ENCODE measurements around the gene SEMA3B. TPM values are rescaled to one million over a fixed set of nuclear protein-coding genes. Genes with fewer than 3 reads are reported as not detected.

Gene SEMA3B
- total and polyA plus RNA-seq, 2 donors from 2014 or later = 96.1 to 99.9 TPM

GRCh38 chr3:50229490-50229889 lies 39.5 kb upstream of the SEMA3B start:
- Histone ChIP-seq H3K4me3 (ENCODE audit: low read length in 3 of 3) (no peak overlapping the region), H3K4me1 (ENCODE audit: control insufficient read depth in 2 of 3, insufficient read depth in 2 of 3, low read depth in 1 of 3, low read length in 3 of 3) (peaks cover 0 to 21% (median 0%) of the 10 kb centered on the region in 3 donors), H3K36me3 (ENCODE audit: control insufficient read depth in 2 of 3, insufficient read depth in 3 of 3, low read length in 3 of 3) (no peaks in the 10 kb centered on the region), H3K27ac (ENCODE audit: low read depth in 2 of 2, low read length in 2 of 2) (no peak overlapping the region), H3K27me3 (ENCODE audit: control insufficient read depth, insufficient read depth, low read length) (no peaks in the 10 kb centered on the region), H3K9ac (ENCODE audit: low read length in 3 of 3) (no peak overlapping the region), H3K9me3 (ENCODE audit: control insufficient read depth in 2 of 3, insufficient read depth in 1 of 3, low read length in 3 of 3) (no peaks in the 10 kb centered on the region)
- intact Hi-C loops (cut with DNase I) = loop anchor here (5.0 kb wide), 1 partner anchor 43 kb away; no protein-coding TSS in a partner anchor
- no peak for FAIRE-seq
- DNase-seq = no peak
- no peak for TF ChIP-seq CTCF (IDR thresholded peaks at IDR 0.05; ENCODE audit: borderline replicate concordance, extremely low read depth, insufficient read depth)

DNA sequence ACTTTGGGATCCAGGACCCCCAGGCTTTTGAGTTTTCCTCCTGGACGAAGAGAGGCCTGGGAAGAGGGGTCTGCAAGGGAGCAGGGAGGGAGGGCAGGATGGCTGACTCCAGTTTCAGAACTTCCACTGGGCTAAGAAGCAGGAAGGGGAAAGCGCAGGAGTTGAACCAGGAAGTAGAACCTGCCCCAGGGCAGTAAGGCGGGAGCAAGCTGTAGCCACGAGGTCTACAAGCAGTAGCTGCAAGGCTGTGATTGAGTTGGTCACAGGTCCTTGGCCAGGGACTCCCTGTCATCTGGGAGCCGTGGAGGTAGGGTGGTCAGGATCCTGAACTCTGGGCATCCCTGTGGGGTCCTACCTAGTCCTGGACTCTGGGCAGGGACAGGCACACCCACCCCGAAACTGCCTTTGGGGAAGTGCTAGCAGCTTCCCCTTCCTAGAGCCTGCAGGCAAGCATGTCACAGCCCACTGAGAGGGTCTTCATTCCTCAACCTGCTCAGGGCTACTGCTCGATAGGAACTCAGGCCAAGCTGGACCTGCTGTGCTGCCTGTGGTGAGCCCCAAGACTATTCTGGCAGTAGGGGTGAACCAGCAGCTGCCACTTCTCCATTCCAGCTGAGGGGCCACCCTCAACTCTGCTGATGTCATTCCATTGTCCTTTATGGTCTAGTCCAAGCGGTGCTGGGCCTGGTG lies 38.7 kb upstream of the SEMA3B start:
- Histone ChIP-seq H3K36me3 (ENCODE audit: control insufficient read depth in 2 of 3, insufficient read depth in 3 of 3, low read length in 3 of 3) (no peaks in the 10 kb centered on the region), H3K9ac (ENCODE audit: low read length in 3 of 3) (no peak overlapping the region), H3K27me3 (ENCODE audit: control insufficient read depth, insufficient read depth, low read length) (no peaks in the 10 kb centered on the region), H3K4me3 (ENCODE audit: low read length in 3 of 3) (no peak overlapping the region), H3K9me3 (ENCODE audit: control insufficient read depth in 2 of 3, insufficient read depth in 1 of 3, low read length in 3 of 3) (no peaks in the 10 kb centered on the region), H3K4me1 (ENCODE audit: control insufficient read depth in 2 of 3, insufficient read depth in 2 of 3, low read depth in 1 of 3, low read length in 3 of 3) (peaks cover 0 to 25% (median 0%) of the 10 kb centered on the region in 3 donors), H3K27ac (ENCODE audit: low read depth in 2 of 2, low read length in 2 of 2) (no peak overlapping the region)
- FAIRE-seq (no peak), DNase-seq (no peak)
- intact Hi-C loops (cut with DNase I) = no loop called here
- no peak for TF ChIP-seq CTCF (IDR thresholded peaks at IDR 0.05; ENCODE audit: borderline replicate concordance, extremely low read depth, insufficient read depth)

DNA sequence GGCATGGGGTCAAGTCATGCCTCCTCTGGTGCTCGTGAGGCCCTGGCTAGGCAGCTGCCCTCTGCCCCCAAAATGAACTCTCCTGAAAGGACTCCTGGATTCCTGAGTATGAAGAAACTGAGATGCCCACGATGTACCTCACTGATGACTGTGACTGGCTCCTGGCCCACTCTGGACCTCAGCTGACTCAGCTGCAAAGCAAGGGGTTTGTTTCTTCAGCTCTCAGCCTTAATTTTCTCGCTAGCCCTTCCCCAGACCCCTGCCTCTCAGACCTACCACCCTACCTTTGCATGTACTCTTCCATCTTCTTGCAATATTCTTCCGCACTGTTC lies 38.2 kb upstream of the SEMA3B start:
- H3K9me3 ChIP-seq (ENCODE audit: control insufficient read depth in 2 of 3, insufficient read depth in 1 of 3, low read length in 3 of 3) = no peaks in the 10 kb centered on the region
- H3K27me3 ChIP-seq (ENCODE audit: control insufficient read depth, insufficient read depth, low read length) = no peaks in the 10 kb centered on the region
- no peak overlapping the region for H3K27ac ChIP-seq (ENCODE audit: low read depth in 2 of 2, low read length in 2 of 2)
- FAIRE-seq = no peak
- intact Hi-C loops (cut with DNase I) = no loop called here
- H3K9ac ChIP-seq (ENCODE audit: low read length in 3 of 3) = no peak overlapping the region
- no peak for TF ChIP-seq CTCF (IDR thresholded peaks at IDR 0.05; ENCODE audit: borderline replicate concordance, extremely low read depth, insufficient read depth)
- no peak for DNase-seq
- H3K4me3 ChIP-seq (ENCODE audit: low read length in 3 of 3) = no peak overlapping the region
- H3K4me1 ChIP-seq (ENCODE audit: control insufficient read depth in 2 of 3, insufficient read depth in 2 of 3, low read depth in 1 of 3, low read length in 3 of 3) = peaks cover 0 to 25% (median 0%) of the 10 kb centered on the region in 3 donors
- no peaks in the 10 kb centered on the region for H3K36me3 ChIP-seq (ENCODE audit: control insufficient read depth in 2 of 3, insufficient read depth in 3 of 3, low read length in 3 of 3)

DNA sequence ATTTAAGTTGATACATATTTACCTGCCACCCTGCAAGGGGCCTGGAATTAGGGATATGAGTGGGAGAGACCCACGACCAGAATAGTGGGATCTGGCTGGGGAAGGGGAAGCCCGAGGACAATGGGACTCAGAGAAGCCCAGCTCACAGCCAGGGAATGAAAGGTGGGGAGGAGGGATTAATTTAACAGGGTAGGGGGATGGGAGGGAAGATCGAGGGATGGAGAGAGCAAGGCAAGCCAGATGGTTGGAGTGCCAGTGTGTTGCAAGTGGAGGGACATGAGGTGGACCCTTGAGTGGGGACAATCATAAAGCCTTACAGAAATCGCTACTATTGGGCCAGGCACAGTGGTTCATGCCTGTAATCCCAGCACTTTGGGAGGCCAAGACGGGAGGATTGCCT lies 37.4 kb upstream of the SEMA3B start:
- DNase-seq (no peak), FAIRE-seq (no peak)
- no peaks in the 10 kb centered on the region for H3K27me3 ChIP-seq (ENCODE audit: control insufficient read depth, insufficient read depth, low read length)
- peaks cover 0 to 22% (median 0%) of the 10 kb centered on the region in 3 donors for H3K4me1 ChIP-seq (ENCODE audit: control insufficient read depth in 2 of 3, insufficient read depth in 2 of 3, low read depth in 1 of 3, low read length in 3 of 3)
- no peak overlapping the region for H3K4me3 ChIP-seq (ENCODE audit: low read length in 3 of 3)
- no peaks in the 10 kb centered on the region for H3K9me3 ChIP-seq (ENCODE audit: control insufficient read depth in 2 of 3, insufficient read depth in 1 of 3, low read length in 3 of 3)
- TF ChIP-seq CTCF (IDR thresholded peaks at IDR 0.05; ENCODE audit: borderline replicate concordance, extremely low read depth, insufficient read depth) = no peak
- no peaks in the 10 kb centered on the region for H3K36me3 ChIP-seq (ENCODE audit: control insufficient read depth in 2 of 3, insufficient read depth in 3 of 3, low read length in 3 of 3)
- H3K27ac ChIP-seq (ENCODE audit: low read depth in 2 of 2, low read length in 2 of 2) = no peak overlapping the region
- H3K9ac ChIP-seq (ENCODE audit: low read length in 3 of 3) = no peak overlapping the region
- intact Hi-C loops (cut with DNase I) = no loop called here
